Activated naive CD4-positive, alpha-beta T cell treated with anti-CD3 and anti-CD28 coated beads, Interleukin-2, amount 50 U/mL, for 24 hours (primary cell): ENCODE results near the gene FHOD1.

Source experiments
- H3K27ac Mint-ChIP-seq: one replicate; pipeline ENCODE4 v1.8.0; 2021; ENCODE audit warnings: mild to moderate bottlenecking, mixed read lengths
- H3K27me3 Mint-ChIP-seq: one replicate; pipeline ENCODE4 v1.8.0; 2021; ENCODE audit warnings: mixed read lengths
- H3K36me3 Mint-ChIP-seq: one replicate; pipeline ENCODE4 v1.8.0; 2021; ENCODE audit warnings: mixed read lengths
- H3K4me1 Mint-ChIP-seq: one replicate; pipeline ENCODE4 v1.8.0; 2021; ENCODE audit warnings: mixed read lengths
- H3K4me3 Mint-ChIP-seq: one replicate; pipeline ENCODE4 v1.8.0; 2021; ENCODE audit warnings: mild to moderate bottlenecking, mixed read lengths
- H3K9me3 Mint-ChIP-seq: one replicate; pipeline ENCODE4 v1.8.0; 2021; ENCODE audit warnings: mixed read lengths

FHOD1 gene

GRCh38 chr16:67246081-67246755 lies 1.1 kb downstream of the FHOD1 start:
- H3K9me3 Mint-ChIP-seq: no peaks in the 10 kb centered on the region
- H3K36me3 Mint-ChIP-seq: no peaks in the 10 kb centered on the region
- peaks cover 54% of the 10 kb centered on the region for H3K4me1 Mint-ChIP-seq
- no peaks in the 10 kb centered on the region for H3K27me3 Mint-ChIP-seq
- H3K27ac Mint-ChIP-seq: no peak overlapping the region
- H3K4me3 Mint-ChIP-seq: peak overlapping the region; percentile 93

GRCh38 chr16:67245674-67246080 lies 1.6 kb downstream of the FHOD1 start:
- Mint-ChIP-seq H3K27me3 (no peaks in the 10 kb centered on the region), H3K9me3 (no peaks in the 10 kb centered on the region), H3K27ac (no peak overlapping the region), H3K4me3 (peak overlapping the region; percentile 86), H3K36me3 (no peaks in the 10 kb centered on the region), H3K4me1 (peaks cover 55% of the 10 kb centered on the region)

GRCh38 chr16:67245186-67245585 lies 2.1 kb downstream of the FHOD1 start:
- no peaks in the 10 kb centered on the region for H3K36me3 Mint-ChIP-seq
- peaks cover 57% of the 10 kb centered on the region for H3K4me1 Mint-ChIP-seq
- no peak overlapping the region for H3K27ac Mint-ChIP-seq
- H3K4me3 Mint-ChIP-seq: peak overlapping the region; percentile 86
- no peaks in the 10 kb centered on the region for H3K9me3 Mint-ChIP-seq
- no peaks in the 10 kb centered on the region for H3K27me3 Mint-ChIP-seq

GRCh38 chr16:67244387-67245185 lies 2.7 kb downstream of the FHOD1 start:
- H3K4me3 Mint-ChIP-seq: peak overlapping the region; percentile 86
- peaks cover 51% of the 10 kb centered on the region for H3K4me1 Mint-ChIP-seq
- H3K27me3 Mint-ChIP-seq: no peaks in the 10 kb centered on the region
- no peaks in the 10 kb centered on the region for H3K36me3 Mint-ChIP-seq
- peak overlapping the region; percentile 98 for H3K27ac Mint-ChIP-seq
- no peaks in the 10 kb centered on the region for H3K9me3 Mint-ChIP-seq

GRCh38 chr16:67243481-67243880 lies 3.8 kb downstream of the FHOD1 start:
- Mint-ChIP-seq H3K27ac (peak overlapping the region; percentile 98), H3K4me3 (no peak overlapping the region), H3K4me1 (peaks cover 46% of the 10 kb centered on the region)

GRCh38 chr16:67242138-67242730 lies 5.0 kb downstream of the FHOD1 start:
- Mint-ChIP-seq H3K27me3 (no peaks in the 10 kb centered on the region), H3K4me3 (no peak overlapping the region), H3K27ac (peak overlapping the region; percentile 80), H3K4me1 (peaks cover 36% of the 10 kb centered on the region), H3K9me3 (no peaks in the 10 kb centered on the region), H3K36me3 (no peaks in the 10 kb centered on the region)

More at GRCh38 chr16:67243481-67243880, 3.8 kb downstream of the FHOD1 start:
- Mint-ChIP-seq H3K27me3 (no peaks in the 10 kb centered on the region), H3K36me3 (no peaks in the 10 kb centered on the region), H3K9me3 (no peaks in the 10 kb centered on the region)

- Mint-ChIP-seq H3K4me1 (peaks cover 37% of the 10 kb centered on the region), H3K27ac (peak overlapping the region; percentile 90), H3K36me3 (peaks cover 2% of the 10 kb centered on the region), H3K27me3 (no peaks in the 10 kb centered on the region), H3K4me3 (no peak overlapping the region), H3K9me3 (no peaks in the 10 kb centered on the region)
Observed at GRCh38 chr16:67241008-67241900, 6.0 kb downstream of the FHOD1 start.

- Mint-ChIP-seq H3K4me1 (peaks cover 40% of the 10 kb centered on the region), H3K27ac (no peak overlapping the region), H3K36me3 (peaks cover 6% of the 10 kb centered on the region), H3K4me3 (no peak overlapping the region), H3K9me3 (no peaks in the 10 kb centered on the region), H3K27me3 (no peaks in the 10 kb centered on the region)
Observed at GRCh38 chr16:67240506-67240905, 6.8 kb downstream of the FHOD1 start.

- Mint-ChIP-seq H3K4me1 (peaks cover 24% of the 10 kb centered on the region), H3K36me3 (peaks cover 6% of the 10 kb centered on the region), H3K9me3 (no peaks in the 10 kb centered on the region), H3K27ac (no peak overlapping the region), H3K4me3 (no peak overlapping the region), H3K27me3 (no peaks in the 10 kb centered on the region)
Observed at GRCh38 chr16:67238806-67239470, 8.3 kb downstream of the FHOD1 start.

GRCh38 chr16:67238278-67238575 lies 9.1 kb downstream of the FHOD1 start:
- Mint-ChIP-seq H3K9me3 (no peaks in the 10 kb centered on the region), H3K27ac (no peak overlapping the region), H3K36me3 (peaks cover 6% of the 10 kb centered on the region), H3K4me3 (no peak overlapping the region), H3K27me3 (no peaks in the 10 kb centered on the region), H3K4me1 (peaks cover 17% of the 10 kb centered on the region)

- Mint-ChIP-seq H3K4me3 (no peak overlapping the region), H3K4me1 (peaks cover 16% of the 10 kb centered on the region), H3K27me3 (no peaks in the 10 kb centered on the region), H3K36me3 (peaks cover 6% of the 10 kb centered on the region), H3K9me3 (no peaks in the 10 kb centered on the region), H3K27ac (no peak overlapping the region)
Observed at GRCh38 chr16:67237396-67238277, 9.6 kb downstream of the FHOD1 start.

GRCh38 chr16:67236563-67237395 lies 10.5 kb downstream of the FHOD1 start:
- H3K4me3 Mint-ChIP-seq: no peak overlapping the region
- no peaks in the 10 kb centered on the region for H3K27me3 Mint-ChIP-seq
- peaks cover 6% of the 10 kb centered on the region for H3K36me3 Mint-ChIP-seq
- H3K9me3 Mint-ChIP-seq: no peaks in the 10 kb centered on the region
- peaks cover 13% of the 10 kb centered on the region for H3K4me1 Mint-ChIP-seq
- H3K27ac Mint-ChIP-seq: no peak overlapping the region

GRCh38 chr16:67235816-67236562 lies 11.3 kb downstream of the FHOD1 start:
- Mint-ChIP-seq H3K27me3 (no peaks in the 10 kb centered on the region), H3K36me3 (peaks cover 6% of the 10 kb centered on the region), H3K4me3 (no peak overlapping the region), H3K9me3 (no peaks in the 10 kb centered on the region), H3K4me1 (peaks cover 8% of the 10 kb centered on the region), H3K27ac (peak overlapping the region; percentile 88)
